G401 (cell line): Measurements from ENCODE around the gene ANKMY2. TPM values are rescaled to one million over a fixed set of nuclear protein-coding genes. Genes with fewer than 3 reads are reported as not detected.
"Not testable (repeated sequence)": the region's sequence is repeated elsewhere in the genome, so short reads cannot be mapped to it uniquely, and the experiment has no call there.

Experiments used
- DNase-seq: peaks from one replicate; pipeline ENCODE4 v3.0.0-alpha.2; 2015; ENCODE audit warnings: low spot score
- in situ Hi-C: cut with HindIII; loops from 2 replicates; pipeline ENCODE4 v1.10.0; 2016; ENCODE audit warnings: low sequenced_read_pairs, mixed read lengths
- total RNA-seq: library from RNA; depleted of rRNA; stranded (reverse); fragments of >200 nt; shearing (Covaris generic); gene quantifications from 2 replicates; pipeline ENCODE4 v1.2.3, GENCODE V29; 2014; rRNA removed

ANKMY2 gene
- 13.4 and 20.5 TPM in 2 replicates for total RNA-seq

GRCh38 chr7:16645593-16646471 is at the start of gene ANKMY2, which contains the start of gene BZW2:
TSS of gene ANKMY2 (minus strand) at chr7:16645754. CDS start at chr7:16645573, 181 bp downstream.
TSS of gene BZW2 (plus strand) at chr7:16646181. CDS start at chr7:16665444, 19,263 bp downstream.
- in situ Hi-C loops = no loop called here

DNA sequence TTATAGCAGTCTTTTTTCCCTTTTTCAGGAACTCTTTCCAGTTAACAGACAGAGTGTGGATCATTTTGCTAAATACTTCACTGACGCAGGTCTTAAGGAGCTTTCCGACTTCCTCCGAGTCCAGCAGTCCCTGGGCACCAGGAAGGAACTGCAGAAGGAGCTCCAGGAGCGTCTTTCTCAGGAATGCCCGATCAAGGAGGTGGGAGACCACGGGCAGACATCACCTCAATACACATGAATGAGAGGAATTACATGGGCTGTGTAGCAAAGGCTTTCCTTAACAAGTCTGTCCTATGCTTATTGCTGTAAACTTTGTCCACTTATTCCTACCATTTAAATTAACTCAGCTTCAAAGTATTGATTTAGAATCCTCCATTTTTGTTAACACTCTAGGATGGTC is 49.3 kb upstream of the ANKMY2 start:
- in situ Hi-C loops = no loop called here
- no peak for DNase-seq

More at GRCh38 chr7:16645593-16646471, at the start of gene ANKMY2, which contains the start of gene BZW2:
- peak; percentile 96 for DNase-seq

- in situ Hi-C loops = no loop called here
- no peak for DNase-seq
These were observed 48.2 kb upstream of the ANKMY2 start for GRCh38 chr7:16693601-16694318.

- peak; percentile 11 for DNase-seq
- in situ Hi-C loops = no loop called here
These were observed 45.7 kb upstream of the ANKMY2 start for GRCh38 chr7:16691241-16691640.

DNA sequence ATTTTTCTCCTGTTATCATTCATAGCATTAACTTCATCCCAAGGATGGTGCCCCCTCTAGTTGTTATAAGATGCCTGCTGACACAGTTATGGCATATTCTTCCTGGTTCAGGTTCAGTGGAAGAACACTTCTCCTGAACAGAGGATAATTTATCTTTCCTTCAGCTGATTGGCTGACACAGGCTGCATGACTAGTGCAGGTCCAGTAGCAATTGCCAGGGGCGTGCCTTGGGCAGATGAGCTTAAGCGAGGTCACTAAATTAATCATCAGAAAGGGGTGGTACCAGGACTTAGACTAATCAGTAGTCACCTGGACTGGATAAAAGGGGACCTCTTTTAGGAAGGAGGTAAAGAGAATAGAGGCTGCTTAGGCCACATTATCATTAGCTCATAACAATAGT is 42.7 kb upstream of the ANKMY2 start:
- in situ Hi-C loops = no loop called here
- DNase-seq = no peak

DNA sequence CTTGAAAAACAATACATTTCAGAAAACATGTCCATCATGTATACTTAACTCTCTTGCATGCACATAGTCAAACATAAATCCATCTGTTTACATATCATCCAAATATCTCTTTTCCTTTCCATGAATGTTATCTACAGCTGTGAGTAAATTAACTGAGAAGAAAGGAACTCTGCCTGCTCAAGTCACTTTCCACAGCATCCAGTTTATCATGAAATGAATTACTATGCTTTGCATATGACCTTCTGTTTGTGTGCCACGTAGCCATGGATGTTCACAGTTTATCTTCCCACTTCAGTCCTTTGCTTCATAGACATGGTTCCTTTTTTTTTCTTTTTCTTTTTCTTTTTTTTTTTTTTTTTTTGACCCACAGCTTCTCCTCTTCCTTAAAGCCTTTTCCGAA is 40.0 kb upstream of the ANKMY2 start:
- in situ Hi-C loops = no loop called here
- no peak for DNase-seq

DNA sequence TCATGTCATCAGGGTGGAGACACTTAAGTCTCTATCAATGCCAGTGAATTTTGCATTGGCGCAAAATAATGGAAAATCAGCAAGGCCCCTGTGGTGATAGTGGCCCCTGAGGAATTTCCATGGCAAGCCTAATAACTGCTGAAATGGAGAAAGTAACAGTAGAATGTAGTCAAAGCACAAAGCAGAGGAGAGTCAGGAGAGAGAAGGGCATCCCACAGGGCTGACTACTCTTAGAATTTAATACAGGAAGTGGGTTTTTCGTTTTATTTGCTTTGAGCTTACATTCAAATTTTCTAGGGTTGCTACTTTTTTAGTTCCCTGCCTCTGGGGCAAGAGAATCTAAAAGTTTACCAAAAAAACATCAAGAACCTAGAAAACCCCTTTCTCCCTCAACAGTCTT is 39.4 kb upstream of the ANKMY2 start:
- in situ Hi-C loops = no loop called here

GRCh38 chr7:16678645-16679566 is 33.4 kb upstream of the ANKMY2 start:
- in situ Hi-C loops, DNase-seq: not testable (repeated sequence)

More for the DNA sequence above, 39.4 kb upstream of the ANKMY2 start:
- no peak for DNase-seq

DNA sequence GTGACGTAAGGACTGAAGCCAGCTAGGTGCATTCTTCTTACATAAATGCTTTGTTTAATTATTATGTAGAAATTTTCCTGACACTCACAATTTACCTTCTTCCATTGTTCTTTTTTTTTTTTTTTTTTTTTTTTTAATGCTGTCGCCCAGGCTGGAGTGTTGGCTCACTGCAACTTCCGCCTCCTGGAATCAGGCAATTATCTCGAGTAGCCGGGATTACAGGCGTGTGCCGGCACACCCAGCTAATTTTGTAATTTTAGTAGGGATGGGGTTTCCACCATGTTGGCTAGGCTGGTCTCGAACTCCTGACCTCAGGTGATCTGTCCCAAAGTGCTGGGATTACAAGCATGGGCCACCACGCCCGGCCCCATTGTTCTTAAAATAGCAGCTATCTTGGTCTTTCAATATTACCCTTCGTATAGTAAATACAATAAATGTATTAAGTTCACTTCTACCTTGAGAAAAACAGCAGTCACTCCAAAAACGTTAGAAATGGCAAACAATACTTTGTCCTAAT is 32.5 kb upstream of the ANKMY2 start:
- no peak for DNase-seq
- in situ Hi-C loops = no loop called here

DNA sequence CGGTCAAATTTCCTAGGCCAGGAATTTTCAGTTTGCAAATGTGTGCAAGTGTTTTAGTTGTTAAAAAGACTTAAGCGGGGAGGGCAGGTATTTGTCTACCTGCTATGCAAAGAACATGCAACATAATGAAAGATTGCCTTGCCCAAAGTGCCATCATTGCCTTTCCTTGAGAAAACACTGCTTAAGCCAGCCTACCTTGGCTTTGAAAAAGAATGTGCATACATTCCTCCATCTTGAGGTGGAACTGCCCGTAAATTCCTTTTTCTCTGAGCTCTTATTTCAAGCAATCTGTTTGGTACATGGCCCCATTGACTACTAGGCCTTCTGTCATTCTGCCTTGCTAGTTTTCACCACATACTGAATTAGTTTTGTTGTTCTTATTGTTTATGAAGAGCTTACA is 29.7 kb upstream of the ANKMY2 start:
- in situ Hi-C loops = no loop called here
- no peak for DNase-seq

DNA sequence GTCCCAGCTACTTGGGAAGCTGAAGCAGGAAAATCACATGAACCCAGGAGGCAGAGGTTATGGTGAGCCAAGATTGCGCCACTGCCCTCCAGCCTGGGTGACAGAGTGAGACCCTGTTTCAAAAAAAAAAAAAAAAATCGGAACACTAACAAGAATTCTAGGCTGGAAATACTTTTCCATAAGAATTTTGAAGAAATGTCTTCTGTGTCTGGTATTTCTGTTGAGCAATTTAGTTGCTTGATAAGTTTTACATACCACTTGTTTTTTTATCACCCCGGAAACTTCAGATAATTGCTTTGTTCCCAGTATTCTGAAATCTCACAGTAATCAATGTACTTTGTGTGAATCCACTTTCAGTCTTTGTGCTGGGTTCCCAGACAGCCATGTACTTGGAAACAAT is 26.3 kb upstream of the ANKMY2 start:
- in situ Hi-C loops = no loop called here
- no peak for DNase-seq

DNA sequence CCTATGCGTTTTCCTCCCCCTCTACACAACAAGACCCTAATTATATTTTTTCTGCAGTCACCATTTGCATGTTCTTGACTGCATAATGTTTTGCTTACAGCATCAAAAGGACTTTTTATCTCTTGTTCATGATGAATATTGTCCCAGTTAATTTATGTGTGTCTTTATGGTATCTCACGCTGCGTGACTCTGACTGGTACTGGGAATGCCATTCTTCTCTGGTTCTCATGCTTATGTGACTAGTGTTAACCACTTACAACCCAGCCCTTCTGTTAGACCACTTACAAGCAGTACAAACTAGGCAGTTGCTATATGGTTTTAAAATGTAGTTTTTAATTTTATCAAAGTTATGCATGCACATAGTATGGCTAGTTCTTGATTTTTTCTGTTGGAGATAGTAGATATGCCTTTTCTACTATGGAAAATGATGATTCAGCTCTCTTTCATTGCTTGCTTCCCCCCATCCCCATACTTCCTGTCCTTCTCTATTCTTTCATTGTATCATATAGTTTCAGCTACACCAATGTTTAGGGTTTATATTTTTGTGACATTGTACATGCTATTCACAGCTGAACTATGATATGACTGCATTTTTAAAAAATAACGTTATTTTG is 25.3 kb upstream of the ANKMY2 start:
- in situ Hi-C loops = no loop called here
- no peak for DNase-seq

- in situ Hi-C loops = no loop called here
- DNase-seq = no peak
These were observed 24.5 kb upstream of the ANKMY2 start for GRCh38 chr7:16670021-16670420.

GRCh38 chr7:16669581-16669980 is 24.0 kb upstream of the ANKMY2 start:
- no peak for DNase-seq
- in situ Hi-C loops = no loop called here

DNA sequence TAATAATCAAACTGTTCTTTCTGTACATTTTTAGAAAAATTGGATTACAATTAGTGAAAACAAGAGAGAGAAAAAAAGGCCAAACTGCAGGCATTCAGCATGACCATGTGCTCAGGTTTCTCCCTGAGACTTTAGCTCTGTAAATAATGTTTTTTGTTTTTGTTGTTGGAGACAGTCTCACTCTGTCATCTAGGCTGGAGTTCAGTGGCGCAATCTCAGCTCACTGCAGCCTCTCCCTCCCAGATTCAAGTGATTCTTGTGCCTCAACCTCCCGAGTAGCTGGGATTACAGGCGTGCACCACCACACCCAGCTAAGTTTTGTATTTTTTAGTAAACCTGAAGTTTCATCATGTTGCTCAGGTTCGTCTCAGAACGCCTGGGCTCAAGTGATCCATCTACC is 23.4 kb upstream of the ANKMY2 start:
- in situ Hi-C loops = no loop called here
- no peak for DNase-seq

- in situ Hi-C loops = no loop called here
- no peak for DNase-seq
These were observed 22.7 kb upstream of the ANKMY2 start for GRCh38 chr7:16668049-16668858.

GRCh38 chr7:16667355-16667754 is 21.8 kb upstream of the ANKMY2 start:
- in situ Hi-C loops = no loop called here

DNA sequence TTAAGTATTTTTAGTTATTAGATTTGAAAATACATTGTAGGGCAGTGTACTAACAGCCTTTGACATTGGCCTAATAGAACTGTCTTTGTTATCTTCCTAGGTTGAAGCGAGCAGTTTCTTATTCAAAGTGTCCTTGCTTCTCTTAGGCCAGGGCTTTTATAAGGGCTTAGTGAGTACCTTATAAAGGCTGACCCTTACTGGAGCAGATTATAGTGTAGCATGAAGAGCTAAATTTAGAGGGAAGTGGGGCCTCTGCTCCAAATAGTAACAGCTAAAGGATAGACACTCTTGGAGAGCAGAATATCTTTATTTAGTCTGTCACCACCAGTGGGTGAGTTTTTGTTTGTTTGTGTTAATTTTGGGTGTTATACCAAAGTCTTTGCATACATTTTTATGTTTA is 16.4 kb upstream of the ANKMY2 start:
- DNase-seq = no peak
- in situ Hi-C loops = no loop called here

More at GRCh38 chr7:16667355-16667754, 21.8 kb upstream of the ANKMY2 start:
- DNase-seq = no peak
